SIG-M5 treated with dmso at 0.1 percent for 504 hours (cell line): ENCODE results near the gene CRYBB1.

ENCODE experiments used
- DNase-seq: peaks from one replicate; lab custom pipeline; 2025; ENCODE audit not compliant: unreplicated experiment; lab: John Stamatoyannopoulos, UW

The CRYBB1 gene

DNA sequence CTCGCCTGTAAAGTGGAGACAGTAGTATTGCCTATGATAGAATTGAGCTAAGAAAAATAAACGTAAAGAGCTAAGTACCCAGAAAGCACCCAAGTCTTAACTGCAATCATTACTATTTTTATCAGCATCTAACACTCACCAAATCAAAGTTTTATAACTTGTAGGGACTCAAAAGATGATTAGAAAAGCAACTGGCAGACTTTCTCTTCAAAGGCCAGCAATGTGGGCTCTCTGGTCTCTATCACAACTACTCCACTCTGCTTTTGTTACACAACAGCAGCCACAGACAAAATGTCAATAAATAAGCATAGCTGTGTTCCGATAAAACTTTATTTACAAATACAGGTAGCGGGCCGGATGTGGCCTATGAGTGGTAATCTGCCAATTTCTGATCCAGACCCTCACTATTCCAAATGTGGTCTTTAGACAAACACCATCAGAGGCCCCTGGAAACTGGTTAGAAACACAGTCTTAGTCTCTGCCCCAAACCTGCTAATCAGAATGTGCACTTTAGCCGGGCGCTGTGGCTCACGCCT is 36.1 kb downstream of the CRYBB1 start:
- no peak for DNase-seq

- DNase-seq = no peak
Measured at GRCh38 chr22:26581026-26581425, 36.8 kb downstream of the CRYBB1 start.

GRCh38 chr22:26580240-26580962 is 37.4 kb downstream of the CRYBB1 start:
- DNase-seq = no peak

GRCh38 chr22:26579331-26579886 is 38.4 kb downstream of the CRYBB1 start:
- peak; percentile 37 for DNase-seq

DNA sequence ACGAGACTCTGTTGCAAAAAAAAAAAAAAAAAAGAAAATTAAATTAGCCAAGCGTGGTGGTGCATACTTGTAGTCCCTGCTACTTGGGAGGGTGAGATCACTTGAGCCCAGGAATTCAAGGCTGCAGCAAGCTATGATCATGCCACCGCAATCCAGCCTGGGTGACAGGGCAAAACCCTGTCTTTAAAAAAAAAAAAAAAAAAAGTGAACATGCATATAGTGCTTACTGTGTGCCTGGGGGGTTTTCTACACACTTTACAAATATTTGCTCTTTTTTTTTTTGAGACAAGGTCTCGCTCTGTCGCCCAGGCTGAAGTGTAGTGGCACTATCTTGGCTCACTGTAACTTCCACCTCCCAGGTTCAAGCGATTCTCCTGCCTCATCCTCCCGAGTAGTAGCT is 40.7 kb downstream of the CRYBB1 start:
- DNase-seq = no peak

DNA sequence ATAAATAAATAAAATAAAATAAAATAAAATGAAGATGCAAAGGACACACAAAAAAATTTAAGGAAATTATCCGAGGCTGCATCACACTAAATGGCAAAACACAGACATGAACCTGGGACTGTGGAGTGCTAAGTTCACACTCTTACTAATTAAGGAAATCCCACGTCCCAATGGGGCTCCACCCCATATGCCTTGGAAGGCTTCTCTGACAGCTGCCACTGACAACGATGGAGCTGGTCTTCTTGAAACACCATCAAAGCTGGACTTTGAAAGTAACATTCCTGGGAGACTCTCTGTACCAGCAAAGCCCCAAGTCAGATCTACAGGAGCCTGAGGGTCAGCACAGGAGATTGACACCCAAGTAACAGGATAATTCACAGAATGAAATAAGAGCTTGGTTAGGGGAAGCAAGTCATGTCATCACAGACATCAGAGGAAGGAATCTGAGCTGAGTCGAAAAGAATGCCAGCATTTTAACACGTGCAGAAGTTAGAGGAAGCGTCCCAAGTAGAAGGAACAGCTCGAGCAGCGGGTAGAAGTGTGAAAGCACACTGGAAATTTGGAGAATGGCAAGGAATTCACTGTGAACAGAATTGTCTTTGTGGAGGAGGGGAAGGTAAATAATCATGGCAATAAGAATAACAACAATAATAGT is 41.7 kb downstream of the CRYBB1 start:
- DNase-seq = no peak

DNA sequence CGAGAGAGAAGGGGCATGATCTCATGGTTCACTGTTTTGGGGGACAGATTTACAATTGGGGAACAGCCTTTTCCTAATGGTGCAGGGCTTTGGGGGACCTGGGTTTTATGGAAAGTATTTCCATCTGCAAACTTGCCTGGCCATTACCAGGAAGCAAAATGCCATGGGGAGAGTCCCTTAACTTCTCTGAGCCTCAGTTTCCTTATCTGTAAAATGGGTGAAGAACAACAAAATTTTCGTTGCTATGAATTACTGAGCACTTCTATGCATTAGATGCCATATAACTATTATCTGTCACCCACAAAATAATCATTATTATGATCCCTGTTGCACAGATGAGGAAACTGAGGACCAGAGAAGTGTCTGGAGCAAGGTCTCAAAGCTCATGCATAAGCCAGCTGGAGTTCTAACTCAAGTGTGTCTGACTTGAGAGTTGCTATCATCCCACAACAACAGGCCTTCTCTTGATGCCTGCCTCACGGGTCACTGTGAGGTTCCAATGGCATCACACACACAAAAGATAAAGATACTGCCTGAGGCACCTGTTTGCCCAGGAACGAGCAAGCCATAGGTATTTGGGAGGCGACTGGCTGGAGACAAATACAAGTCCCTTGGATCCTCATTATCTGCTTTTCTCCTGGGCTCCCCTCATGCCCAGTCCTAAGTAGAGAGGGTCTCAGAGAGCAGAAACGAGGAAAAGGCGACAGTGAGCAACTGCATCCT is 43.7 kb downstream of the CRYBB1 start:
- no peak for DNase-seq

DNA sequence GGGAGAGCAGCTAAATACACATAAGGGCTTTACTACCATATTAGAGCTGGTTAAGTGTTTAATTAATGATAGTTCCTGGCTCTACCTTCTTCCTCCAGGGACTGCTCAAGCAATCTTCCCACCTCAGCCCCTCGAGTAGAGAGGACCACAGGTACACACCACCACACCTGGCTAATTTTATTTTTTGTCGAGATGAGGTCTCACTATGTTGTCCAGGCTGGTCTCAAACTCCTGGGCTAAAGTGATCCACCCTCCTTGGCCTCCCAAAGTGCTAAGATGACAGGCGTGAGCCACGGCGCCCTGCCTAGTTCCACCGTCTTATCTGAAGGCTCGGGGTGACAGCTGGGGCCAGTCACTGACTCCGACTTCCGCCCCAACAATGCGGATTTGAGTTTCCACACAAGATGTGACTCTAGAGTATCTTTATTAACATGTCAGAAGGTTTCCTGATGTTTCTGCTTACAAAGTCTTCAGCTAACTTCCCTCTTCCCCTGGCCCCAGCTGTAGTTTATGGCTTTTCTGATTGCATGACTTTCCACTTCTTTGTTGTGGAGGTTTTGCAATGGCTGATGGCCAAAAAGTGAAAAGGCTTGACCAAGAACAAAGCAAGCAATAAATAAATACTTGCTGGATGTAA is 44.7 kb downstream of the CRYBB1 start:
- DNase-seq = peak; percentile 91

- no peak for DNase-seq
Measured at GRCh38 chr22:26570864-26571525, 46.8 kb downstream of the CRYBB1 start.

- no peak for DNase-seq
Measured at GRCh38 chr22:26570115-26570514, 47.7 kb downstream of the CRYBB1 start.

- DNase-seq = no peak
Measured at GRCh38 chr22:26568207-26568706, 49.6 kb downstream of the CRYBB1 start.

- DNase-seq = no peak
Measured at GRCh38 chr22:26567610-26568009, 50.2 kb downstream of the CRYBB1 start.

DNA sequence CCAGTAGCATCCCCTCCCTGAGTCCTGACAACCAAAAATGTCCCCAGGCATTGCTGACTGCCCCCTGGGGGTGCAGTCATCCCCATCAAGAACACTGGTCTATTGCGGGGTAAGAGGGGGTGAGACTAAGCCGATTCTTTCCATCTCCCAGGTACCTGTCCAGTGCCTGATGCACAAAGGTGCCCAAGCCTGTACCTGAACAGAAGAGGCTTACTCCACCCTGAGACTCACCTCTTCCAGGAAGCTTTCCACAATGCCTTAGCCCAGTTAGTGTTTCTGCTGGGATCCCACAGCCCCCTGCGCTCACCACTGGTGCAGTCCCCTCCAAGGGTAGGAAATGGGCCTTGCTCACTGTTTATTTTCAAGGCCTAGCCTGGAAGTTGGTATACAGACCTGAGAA is 50.8 kb downstream of the CRYBB1 start:
- no peak for DNase-seq

- DNase-seq = no peak
Measured at GRCh38 chr22:26565889-26566288, 51.9 kb downstream of the CRYBB1 start.

GRCh38 chr22:26565181-26565580 is 52.6 kb downstream of the CRYBB1 start:
- no peak for DNase-seq

- DNase-seq = no peak
Measured at GRCh38 chr22:26564672-26565071, 53.2 kb downstream of the CRYBB1 start.

DNA sequence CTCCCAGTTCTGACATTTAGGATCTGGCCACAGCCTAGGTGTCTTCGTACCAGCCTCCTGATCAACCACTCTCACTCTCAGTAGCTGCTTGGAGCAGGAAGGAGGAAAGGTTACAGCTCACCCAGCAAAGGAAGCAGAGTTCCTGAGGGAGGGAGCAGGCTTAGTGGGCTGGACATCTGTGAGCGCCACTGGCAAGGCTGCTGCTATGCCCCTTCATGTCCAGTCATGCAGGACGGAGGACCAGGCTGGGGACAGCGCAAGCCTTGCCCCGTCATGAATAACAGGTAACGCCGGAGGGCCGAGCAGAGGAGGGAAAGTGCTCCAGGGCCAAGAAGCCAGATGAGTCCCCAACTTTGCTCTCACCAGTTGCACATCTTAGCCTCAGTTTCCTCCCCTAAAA is 53.6 kb downstream of the CRYBB1 start:
- DNase-seq = no peak

DNA sequence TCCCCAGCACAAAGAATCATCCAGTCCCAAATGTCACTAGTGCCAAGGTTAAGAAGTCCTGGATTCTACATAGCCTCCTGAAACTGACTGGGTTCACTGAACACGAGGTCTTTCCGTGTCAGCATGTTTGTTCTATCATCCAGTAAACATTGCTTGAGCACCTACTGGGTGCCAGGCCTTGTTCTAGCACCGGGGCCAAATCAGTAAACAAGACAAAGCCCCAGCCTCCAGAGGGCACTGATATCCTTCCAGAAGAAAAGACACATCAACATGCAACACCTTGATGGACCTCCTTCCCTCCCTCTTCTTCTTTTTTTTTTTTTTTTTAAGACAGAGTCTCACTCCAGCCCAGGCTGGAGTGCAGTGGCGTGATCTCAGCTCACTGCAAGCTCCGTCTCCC is 54.8 kb downstream of the CRYBB1 start:
- no peak for DNase-seq

DNA sequence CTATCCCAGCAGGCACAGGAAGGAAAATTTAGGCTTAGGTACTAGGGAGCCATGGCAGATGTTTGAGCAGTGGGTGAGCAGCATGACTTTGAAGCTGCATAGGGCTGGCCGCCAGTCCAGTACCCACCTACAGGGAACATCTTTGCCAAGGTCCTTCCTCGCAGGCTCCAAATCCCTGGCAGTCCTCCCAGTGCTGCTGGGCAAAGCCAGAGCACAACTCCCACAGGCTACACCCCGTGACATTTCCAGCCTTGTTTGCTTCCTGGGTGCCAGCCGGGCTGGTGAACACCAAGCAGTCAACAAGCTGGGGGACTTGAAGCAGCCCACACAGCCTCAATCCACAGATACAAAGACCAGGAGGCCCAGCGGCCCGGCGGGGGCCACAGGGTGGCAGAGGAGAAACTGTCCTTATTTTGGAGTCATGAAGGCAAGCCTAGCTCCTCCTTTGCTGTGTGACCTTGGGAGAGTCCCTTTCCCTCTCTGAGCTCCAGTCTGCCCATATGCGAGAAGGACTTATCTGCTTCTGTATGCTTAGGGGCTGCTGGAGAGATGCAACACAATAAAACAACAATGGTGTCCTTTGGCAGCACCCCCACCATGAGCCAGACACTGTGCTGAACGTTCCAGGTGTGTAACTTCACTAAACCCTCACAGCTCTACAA is 55.9 kb downstream of the CRYBB1 start:
- DNase-seq = no peak
